Measurements from ENCODE around the gene STAG2.

Gene STAG2

DNA sequence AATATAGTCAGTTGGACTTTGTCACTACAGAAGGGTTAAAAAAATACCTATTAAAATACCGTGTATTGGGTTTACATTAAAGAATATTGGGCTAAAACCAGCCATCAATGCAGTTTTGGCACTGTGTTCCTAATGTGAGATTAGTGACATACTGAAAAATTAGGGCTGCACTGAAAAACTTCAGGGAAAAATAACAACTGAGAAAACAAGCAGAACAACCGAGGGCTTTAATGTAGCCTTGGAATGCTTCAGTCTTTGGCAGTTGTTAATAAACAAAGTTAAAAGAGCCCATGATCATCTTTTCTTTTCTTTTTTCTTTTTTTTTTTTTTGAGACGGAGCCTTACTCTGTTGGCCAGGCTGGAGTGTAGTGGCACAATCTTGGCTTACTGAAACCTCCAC, 12.4 kb downstream of the STAG2 start:
- no peaks in the 10 kb centered on the region for H3K36me3 ChIP-seq (ENCODE audit: control insufficient read depth, insufficient read depth, low read length)
- no peak overlapping the region for H3K27ac ChIP-seq (ENCODE audit: low read length)
- no peak for DNase-seq (ENCODE audit: low read depth, low spot score)
- H3K4me3 ChIP-seq (ENCODE audit: low read length) = no peak overlapping the region
- whole genome bisulfite sequencing (ENCODE audit: insufficient coverage, insufficient read length) = no CpG with 5 or more reads among the region's 3 CpGs
- H3K9me3 ChIP-seq (ENCODE audit: control insufficient read depth, insufficient read depth, low read length) = no peaks in the 10 kb centered on the region
- no peaks in the 10 kb centered on the region for H3K4me1 ChIP-seq (ENCODE audit: control insufficient read depth, insufficient read depth, low read length)
- H3K27me3 ChIP-seq (ENCODE audit: control insufficient read depth, insufficient read depth, low read length) = no peaks in the 10 kb centered on the region

DNA sequence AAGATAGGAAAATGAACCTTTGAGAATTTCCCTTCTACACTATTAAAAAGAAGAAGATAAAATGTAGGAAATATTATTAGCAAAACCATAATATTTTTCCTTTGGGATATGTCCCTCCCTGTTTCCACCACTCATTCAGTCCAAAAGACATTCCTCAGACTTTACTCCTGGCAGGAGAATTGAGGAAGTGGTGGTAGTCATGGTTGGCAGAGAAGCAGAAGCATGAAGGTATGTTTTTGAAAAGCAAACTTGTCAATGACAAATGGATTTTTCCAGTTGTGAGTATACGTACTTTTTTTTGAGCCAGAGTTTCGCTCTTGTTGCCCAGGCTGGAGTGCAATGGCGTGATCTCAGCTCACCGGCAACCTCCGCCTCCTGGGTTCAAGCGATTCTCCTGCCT, 13.7 kb downstream of the STAG2 start:
- H3K4me3 ChIP-seq (ENCODE audit: low read length) = no peak overlapping the region
- H3K4me1 ChIP-seq (ENCODE audit: control insufficient read depth, insufficient read depth, low read length) = no peaks in the 10 kb centered on the region
- no peak overlapping the region for H3K27ac ChIP-seq (ENCODE audit: low read length)
- WGBS (ENCODE audit: insufficient coverage, insufficient read length) = no CpG with 5 or more reads among the region's 6 CpGs
- no peaks in the 10 kb centered on the region for H3K36me3 ChIP-seq (ENCODE audit: control insufficient read depth, insufficient read depth, low read length)
- no peaks in the 10 kb centered on the region for H3K27me3 ChIP-seq (ENCODE audit: control insufficient read depth, insufficient read depth, low read length)
- H3K9me3 ChIP-seq (ENCODE audit: control insufficient read depth, insufficient read depth, low read length) = no peaks in the 10 kb centered on the region
- no peak for DNase-seq (ENCODE audit: low read depth, low spot score)

DNA sequence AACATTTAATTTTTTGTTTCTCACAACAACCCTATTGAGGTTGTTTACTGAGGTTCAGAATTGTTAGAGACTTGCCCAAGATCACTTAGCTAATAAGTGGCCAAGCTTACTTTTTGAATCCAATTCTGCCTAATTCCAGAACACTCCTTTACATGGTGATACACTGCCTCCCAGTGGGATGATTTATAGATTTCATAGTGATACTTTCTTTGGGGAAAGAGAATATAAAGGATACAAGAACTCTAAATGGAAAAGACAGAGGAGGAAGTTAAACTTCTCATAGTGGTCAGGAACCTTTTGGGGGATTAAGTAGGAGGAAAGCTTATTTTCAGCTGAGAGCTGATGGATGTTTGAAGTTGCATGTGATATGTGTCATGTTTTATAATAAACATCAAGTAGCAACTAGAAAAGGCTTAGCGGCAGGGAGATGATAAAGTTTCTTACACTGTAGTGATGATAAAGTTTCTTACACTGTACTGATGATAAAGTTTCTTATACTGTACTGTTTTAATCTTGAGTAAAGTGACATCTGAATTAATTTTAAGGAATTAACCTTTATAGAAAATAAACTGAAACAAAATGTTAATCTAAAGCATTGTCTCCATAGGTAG, 15.3 kb downstream of the STAG2 start:
- no peak for DNase-seq (ENCODE audit: low read depth, low spot score)

DNA sequence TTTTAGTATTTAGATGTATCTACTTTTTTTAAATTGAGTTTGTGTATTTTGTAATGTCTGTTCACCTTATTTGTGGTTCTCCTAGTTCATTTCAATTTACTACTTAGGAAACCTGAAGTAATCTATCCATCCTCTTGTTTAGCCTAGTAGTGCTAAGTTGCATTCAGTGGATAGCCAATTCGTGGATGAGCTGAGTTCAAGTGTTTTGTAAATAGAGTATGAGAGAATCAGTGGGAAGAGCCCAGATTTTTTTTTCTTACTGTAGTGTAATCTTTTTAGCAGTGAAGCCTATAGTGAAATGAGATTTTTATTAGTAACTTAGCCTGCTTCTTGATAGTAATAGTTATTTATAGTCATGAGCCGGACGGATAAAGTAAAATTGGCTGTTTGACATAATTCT, 21.7 kb downstream of the STAG2 start:
- H3K27me3 ChIP-seq (ENCODE audit: control insufficient read depth, insufficient read depth, low read length) = no peaks in the 10 kb centered on the region
- H3K36me3 ChIP-seq (ENCODE audit: control insufficient read depth, insufficient read depth, low read length) = no peaks in the 10 kb centered on the region
- no peak overlapping the region for H3K27ac ChIP-seq (ENCODE audit: low read length)
- H3K4me3 ChIP-seq (ENCODE audit: low read length) = no peak overlapping the region
- DNase-seq (ENCODE audit: low read depth, low spot score) = no peak
- H3K9me3 ChIP-seq (ENCODE audit: control insufficient read depth, insufficient read depth, low read length) = no peaks in the 10 kb centered on the region
- no peaks in the 10 kb centered on the region for H3K4me1 ChIP-seq (ENCODE audit: control insufficient read depth, insufficient read depth, low read length)
- no CpG with 5 or more reads among the region's 3 CpGs for WGBS (ENCODE audit: insufficient coverage, insufficient read length)

More for the DNA sequence above, 15.3 kb downstream of the STAG2 start:
- Histone ChIP-seq H3K36me3 (ENCODE audit: control insufficient read depth, insufficient read depth, low read length) (no peaks in the 10 kb centered on the region), H3K27me3 (ENCODE audit: control insufficient read depth, insufficient read depth, low read length) (no peaks in the 10 kb centered on the region), H3K4me1 (ENCODE audit: control insufficient read depth, insufficient read depth, low read length) (no peaks in the 10 kb centered on the region), H3K4me3 (ENCODE audit: low read length) (no peak overlapping the region), H3K9me3 (ENCODE audit: control insufficient read depth, insufficient read depth, low read length) (no peaks in the 10 kb centered on the region), H3K27ac (ENCODE audit: low read length) (no peak overlapping the region)
- WGBS (ENCODE audit: insufficient coverage, insufficient read length) = no CpG with 5 or more reads among the region's 1 CpG

- no peaks in the 10 kb centered on the region for H3K4me1 ChIP-seq (ENCODE audit: control insufficient read depth, insufficient read depth, low read length)
- H3K27me3 ChIP-seq (ENCODE audit: control insufficient read depth, insufficient read depth, low read length) = no peaks in the 10 kb centered on the region
- WGBS (ENCODE audit: insufficient coverage, insufficient read length) = no CpG with 5 or more reads among the region's 2 CpGs
- H3K27ac ChIP-seq (ENCODE audit: low read length) = no peak overlapping the region
- H3K9me3 ChIP-seq (ENCODE audit: control insufficient read depth, insufficient read depth, low read length) = no peaks in the 10 kb centered on the region
- H3K36me3 ChIP-seq (ENCODE audit: control insufficient read depth, insufficient read depth, low read length) = no peaks in the 10 kb centered on the region
- H3K4me3 ChIP-seq (ENCODE audit: low read length) = no peak overlapping the region
- DNase-seq (ENCODE audit: low read depth, low spot score) = no peak
These were observed 24.9 kb downstream of the STAG2 start for GRCh38 chrX:123986377-123986776.

DNA sequence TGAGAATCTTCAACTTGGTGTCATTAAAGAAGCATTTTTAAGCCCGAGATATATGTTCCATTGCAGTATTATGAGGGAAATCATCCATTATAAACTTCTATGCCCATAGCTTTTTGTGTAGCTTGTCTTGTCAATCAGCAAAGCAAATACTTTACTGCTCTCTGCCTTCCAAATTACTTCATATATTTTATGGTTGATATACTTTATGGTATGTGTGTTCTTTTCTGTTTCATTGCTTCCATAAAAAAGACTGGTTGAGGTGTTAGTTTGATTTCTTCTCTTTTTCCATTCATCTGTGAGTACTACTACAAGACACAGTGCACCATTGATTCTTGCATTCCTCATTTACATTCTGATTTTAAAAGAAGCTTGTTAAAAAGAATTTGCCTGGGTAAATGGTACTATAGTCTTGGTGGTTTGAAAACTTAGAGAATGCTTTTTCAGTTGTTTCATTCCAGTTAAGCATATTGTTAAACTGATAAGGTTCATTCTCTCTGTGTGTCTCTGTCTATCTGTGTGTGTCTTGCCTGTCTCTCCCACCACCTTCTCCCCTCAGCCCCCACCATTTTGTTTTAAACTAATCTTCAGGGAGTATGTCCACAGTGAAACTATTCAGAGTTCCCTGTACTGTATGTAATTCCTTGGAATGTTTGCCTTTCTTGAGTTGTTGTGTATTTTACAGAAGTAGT, 27.1 kb downstream of the STAG2 start:
- Histone ChIP-seq H3K27me3 (ENCODE audit: control insufficient read depth, insufficient read depth, low read length) (no peaks in the 10 kb centered on the region), H3K4me3 (ENCODE audit: low read length) (no peak overlapping the region), H3K9me3 (ENCODE audit: control insufficient read depth, insufficient read depth, low read length) (no peaks in the 10 kb centered on the region), H3K4me1 (ENCODE audit: control insufficient read depth, insufficient read depth, low read length) (no peaks in the 10 kb centered on the region), H3K36me3 (ENCODE audit: control insufficient read depth, insufficient read depth, low read length) (no peaks in the 10 kb centered on the region), H3K27ac (ENCODE audit: low read length) (no peak overlapping the region)
- no CpG with 5 or more reads among the region's 1 CpG for WGBS (ENCODE audit: insufficient coverage, insufficient read length)
- DNase-seq (ENCODE audit: low read depth, low spot score) = no peak

GRCh38 chrX:123989235-123989634, 27.7 kb downstream of the STAG2 start:
- no peak for DNase-seq (ENCODE audit: low read depth, low spot score)
- no peaks in the 10 kb centered on the region for H3K27me3 ChIP-seq (ENCODE audit: control insufficient read depth, insufficient read depth, low read length)
- H3K4me1 ChIP-seq (ENCODE audit: control insufficient read depth, insufficient read depth, low read length) = no peaks in the 10 kb centered on the region
- H3K27ac ChIP-seq (ENCODE audit: low read length) = no peak overlapping the region
- no peak overlapping the region for H3K4me3 ChIP-seq (ENCODE audit: low read length)
- H3K9me3 ChIP-seq (ENCODE audit: control insufficient read depth, insufficient read depth, low read length) = no peaks in the 10 kb centered on the region
- no peaks in the 10 kb centered on the region for H3K36me3 ChIP-seq (ENCODE audit: control insufficient read depth, insufficient read depth, low read length)
- no CpG with 5 or more reads among the region's 1 CpG for WGBS (ENCODE audit: insufficient coverage, insufficient read length)

DNA sequence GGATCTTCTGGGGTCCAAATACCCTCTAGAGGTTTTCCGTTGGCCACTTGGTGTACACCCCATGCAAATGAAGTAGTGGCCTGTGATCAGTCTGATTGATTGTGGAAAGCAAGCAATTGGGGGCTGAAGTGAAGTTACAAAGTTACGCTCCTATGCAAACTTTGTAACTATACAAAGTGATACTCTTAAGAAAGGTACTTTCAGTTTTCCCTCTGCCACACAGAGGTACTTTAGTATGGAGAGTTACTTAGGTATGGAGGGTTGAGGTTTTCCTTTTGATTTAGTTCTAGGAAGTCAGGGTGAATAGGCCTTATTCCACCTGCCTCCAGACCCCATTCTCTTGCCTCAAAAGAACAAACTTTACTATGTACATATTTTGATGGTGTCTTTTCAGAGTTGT, 28.7 kb downstream of the STAG2 start:
- no CpG with 5 or more reads among the region's 2 CpGs for WGBS (ENCODE audit: insufficient coverage, insufficient read length)
- no peak overlapping the region for H3K4me3 ChIP-seq (ENCODE audit: low read length)

GRCh38 chrX:123990602-123991001, 29.1 kb downstream of the STAG2 start:
- Histone ChIP-seq H3K36me3 (ENCODE audit: control insufficient read depth, insufficient read depth, low read length) (no peaks in the 10 kb centered on the region), H3K9me3 (ENCODE audit: control insufficient read depth, insufficient read depth, low read length) (no peaks in the 10 kb centered on the region), H3K4me3 (ENCODE audit: low read length) (no peak overlapping the region), H3K4me1 (ENCODE audit: control insufficient read depth, insufficient read depth, low read length) (no peaks in the 10 kb centered on the region), H3K27me3 (ENCODE audit: control insufficient read depth, insufficient read depth, low read length) (no peaks in the 10 kb centered on the region), H3K27ac (ENCODE audit: low read length) (no peak overlapping the region)
- no peak for DNase-seq (ENCODE audit: low read depth, low spot score)
- no CpG with 5 or more reads among the region's 3 CpGs for WGBS (ENCODE audit: insufficient coverage, insufficient read length)

More for the DNA sequence above, 28.7 kb downstream of the STAG2 start:
- no peak for DNase-seq (ENCODE audit: low read depth, low spot score)
- H3K4me1 ChIP-seq (ENCODE audit: control insufficient read depth, insufficient read depth, low read length) = no peaks in the 10 kb centered on the region
- H3K36me3 ChIP-seq (ENCODE audit: control insufficient read depth, insufficient read depth, low read length) = no peaks in the 10 kb centered on the region
- no peaks in the 10 kb centered on the region for H3K9me3 ChIP-seq (ENCODE audit: control insufficient read depth, insufficient read depth, low read length)
- H3K27me3 ChIP-seq (ENCODE audit: control insufficient read depth, insufficient read depth, low read length) = no peaks in the 10 kb centered on the region
- no peak overlapping the region for H3K27ac ChIP-seq (ENCODE audit: low read length)

- Histone ChIP-seq H3K4me3 (ENCODE audit: low read length) (no peak overlapping the region), H3K4me1 (ENCODE audit: control insufficient read depth, insufficient read depth, low read length) (no peaks in the 10 kb centered on the region), H3K27ac (ENCODE audit: low read length) (no peak overlapping the region), H3K36me3 (ENCODE audit: control insufficient read depth, insufficient read depth, low read length) (no peaks in the 10 kb centered on the region), H3K9me3 (ENCODE audit: control insufficient read depth, insufficient read depth, low read length) (no peaks in the 10 kb centered on the region), H3K27me3 (ENCODE audit: control insufficient read depth, insufficient read depth, low read length) (no peaks in the 10 kb centered on the region)
- no peak for DNase-seq (ENCODE audit: low read depth, low spot score)
- no CpG with 5 or more reads among the region's 1 CpG for WGBS (ENCODE audit: insufficient coverage, insufficient read length)
These were observed 31.8 kb downstream of the STAG2 start for GRCh38 chrX:123993326-123993725.
